Measurements from ENCODE around the gene CRELD1.

CRELD1 gene

GRCh38 chr3:9965200-9965875, 31.7 kb downstream of the CRELD1 start:
- Histone ChIP-seq H2BK120ac (ENCODE audit: low read depth, low read length) (no peak overlapping the region), H3K27me3 (ENCODE audit: control insufficient read depth in 3 of 3, insufficient read depth in 3 of 3, low read depth in 1 of 3, low read length in 3 of 3) (no peaks in the 10 kb centered on the region), H2BK5ac (ENCODE audit: low read length) (no peak overlapping the region), H3K4me3 (ENCODE audit: low read length in 2 of 2) (no peak overlapping the region), H3K27ac (replicated peaks; ENCODE audit: low read length) (no peak overlapping the region), H3K4me1 (ENCODE audit: control insufficient read depth in 2 of 2, insufficient read depth in 1 of 2, low read depth in 1 of 2, low read length in 2 of 2) (no peaks in the 10 kb centered on the region), H2AFZ (ENCODE audit: low read length) (no peak overlapping the region), H3K9ac (ENCODE audit: low read depth, low read length, poor library complexity) (no peak overlapping the region), H3K4me2 (ENCODE audit: insufficient read depth, low read length, poor library complexity, severe bottlenecking) (no peak overlapping the region), H2BK15ac (ENCODE audit: low read length) (no peak overlapping the region), H4K8ac (ENCODE audit: low read depth, low read length) (no peak overlapping the region), H4K91ac (ENCODE audit: low read depth, low read length, poor library complexity) (no peak overlapping the region), H3K36me3 (replicated peaks in 1 of 2; ENCODE audit: control insufficient read depth in 2 of 2, insufficient read depth in 2 of 2, low read length in 2 of 2) (peaks cover 9 to 54% of the 10 kb centered on the region in 2 donors), H3K79me1 (ENCODE audit: low read depth, low read length) (peaks cover 2% of the 10 kb centered on the region), H3K14ac (ENCODE audit: low read length) (no peak overlapping the region), H2BK12ac (ENCODE audit: low read length) (no peak overlapping the region), H3K18ac (ENCODE audit: low read length) (no peak overlapping the region), H3K9me3 (replicated peaks in 1 of 2; ENCODE audit: control insufficient read depth in 2 of 2, insufficient read depth in 1 of 2, low read depth in 1 of 2, low read length in 2 of 2) (no peaks in the 10 kb centered on the region), H3K4ac (ENCODE audit: low read length) (no peak overlapping the region), H2AK5ac (ENCODE audit: low read depth, low read length) (no peak overlapping the region), H3K23ac (ENCODE audit: low read depth, low read length, poor library complexity) (no peak overlapping the region)
- no peak for DNase-seq (ENCODE audit: low spot score)
- no CpG with 5 or more reads among the region's 6 CpGs for WGBS, 2 donors (ENCODE audit: extremely low coverage in 2 of 2, insufficient read length in 2 of 2, insufficient replicate concordance in 1 of 2)

- peaks cover 17 to 67% of the 10 kb centered on the region in 2 donors for H3K36me3 ChIP-seq (replicated peaks in 1 of 2; ENCODE audit: control insufficient read depth in 2 of 2, insufficient read depth in 2 of 2, low read length in 2 of 2)
- no peaks in the 10 kb centered on the region for H3K27me3 ChIP-seq (ENCODE audit: control insufficient read depth in 3 of 3, insufficient read depth in 3 of 3, low read depth in 1 of 3, low read length in 3 of 3)
- peaks cover 2% of the 10 kb centered on the region for H3K79me1 ChIP-seq (ENCODE audit: low read depth, low read length)
- no peak overlapping the region for H2BK5ac ChIP-seq (ENCODE audit: low read length)
- no peak overlapping the region for H4K8ac ChIP-seq (ENCODE audit: low read depth, low read length)
- no peak overlapping the region for H3K18ac ChIP-seq (ENCODE audit: low read length)
- no peak overlapping the region for H3K4me2 ChIP-seq (ENCODE audit: insufficient read depth, low read length, poor library complexity, severe bottlenecking)
- WGBS, 2 donors (ENCODE audit: extremely low coverage in 2 of 2, insufficient read length in 2 of 2, insufficient replicate concordance in 1 of 2): no CpG with 5 or more reads among the region's 2 CpGs
- H3K4ac ChIP-seq (ENCODE audit: low read length): no peak overlapping the region
- DNase-seq (ENCODE audit: low spot score): no peak
- no peak overlapping the region for H3K4me3 ChIP-seq (ENCODE audit: low read length in 2 of 2)
- H3K23ac ChIP-seq (ENCODE audit: low read depth, low read length, poor library complexity): no peak overlapping the region
- H2BK120ac ChIP-seq (ENCODE audit: low read depth, low read length): no peak overlapping the region
- no peaks in the 10 kb centered on the region for H3K9me3 ChIP-seq (replicated peaks in 1 of 2; ENCODE audit: control insufficient read depth in 2 of 2, insufficient read depth in 1 of 2, low read depth in 1 of 2, low read length in 2 of 2)
- H3K27ac ChIP-seq (replicated peaks; ENCODE audit: low read length): no peak overlapping the region
- H3K14ac ChIP-seq (ENCODE audit: low read length): no peak overlapping the region
- H4K91ac ChIP-seq (ENCODE audit: low read depth, low read length, poor library complexity): no peak overlapping the region
- no peak overlapping the region for H2BK12ac ChIP-seq (ENCODE audit: low read length)
- H3K4me1 ChIP-seq (ENCODE audit: control insufficient read depth in 2 of 2, insufficient read depth in 1 of 2, low read depth in 1 of 2, low read length in 2 of 2): no peaks in the 10 kb centered on the region
- H3K9ac ChIP-seq (ENCODE audit: low read depth, low read length, poor library complexity): no peak overlapping the region
- H2AK5ac ChIP-seq (ENCODE audit: low read depth, low read length): no peak overlapping the region
- no peak overlapping the region for H2BK15ac ChIP-seq (ENCODE audit: low read length)
- H2AFZ ChIP-seq (ENCODE audit: low read length): no peak overlapping the region
Observed at GRCh38 chr3:9966841-9967240, 33.2 kb downstream of the CRELD1 start.

- Histone ChIP-seq H4K8ac (ENCODE audit: low read depth, low read length) (no peak overlapping the region), H2BK12ac (ENCODE audit: low read length) (no peak overlapping the region), H3K4me2 (ENCODE audit: insufficient read depth, low read length, poor library complexity, severe bottlenecking) (no peak overlapping the region), H2AFZ (ENCODE audit: low read length) (no peak overlapping the region), H3K4me3 (ENCODE audit: low read length in 2 of 2) (no peak overlapping the region), H3K36me3 (replicated peaks in 1 of 2; ENCODE audit: control insufficient read depth in 2 of 2, insufficient read depth in 2 of 2, low read length in 2 of 2) (peaks cover 18 to 74% of the 10 kb centered on the region in 2 donors), H3K9me3 (replicated peaks in 1 of 2; ENCODE audit: control insufficient read depth in 2 of 2, insufficient read depth in 1 of 2, low read depth in 1 of 2, low read length in 2 of 2) (no peaks in the 10 kb centered on the region), H3K79me1 (ENCODE audit: low read depth, low read length) (peaks cover 2% of the 10 kb centered on the region), H3K9ac (ENCODE audit: low read depth, low read length, poor library complexity) (no peak overlapping the region), H2BK15ac (ENCODE audit: low read length) (no peak overlapping the region), H4K91ac (ENCODE audit: low read depth, low read length, poor library complexity) (no peak overlapping the region), H2BK120ac (ENCODE audit: low read depth, low read length) (no peak overlapping the region), H3K18ac (ENCODE audit: low read length) (no peak overlapping the region), H3K27ac (replicated peaks; ENCODE audit: low read length) (no peak overlapping the region), H3K14ac (ENCODE audit: low read length) (no peak overlapping the region), H3K27me3 (ENCODE audit: control insufficient read depth in 3 of 3, insufficient read depth in 3 of 3, low read depth in 1 of 3, low read length in 3 of 3) (no peaks in the 10 kb centered on the region), H3K23ac (ENCODE audit: low read depth, low read length, poor library complexity) (no peak overlapping the region), H2BK5ac (ENCODE audit: low read length) (no peak overlapping the region), H2AK5ac (ENCODE audit: low read depth, low read length) (no peak overlapping the region), H3K4ac (ENCODE audit: low read length) (no peak overlapping the region), H3K4me1 (ENCODE audit: control insufficient read depth in 2 of 2, insufficient read depth in 1 of 2, low read depth in 1 of 2, low read length in 2 of 2) (no peaks in the 10 kb centered on the region)
- WGBS, 2 donors (ENCODE audit: extremely low coverage in 2 of 2, insufficient read length in 2 of 2, insufficient replicate concordance in 1 of 2): no CpG with 5 or more reads among the region's 4 CpGs
- DNase-seq (ENCODE audit: low spot score): no peak
Observed at GRCh38 chr3:9969632-9970019, 36.0 kb downstream of the CRELD1 start.

- no peaks in the 10 kb centered on the region for H3K4me1 ChIP-seq (ENCODE audit: control insufficient read depth in 2 of 2, insufficient read depth in 1 of 2, low read depth in 1 of 2, low read length in 2 of 2)
- no peak overlapping the region for H3K4me2 ChIP-seq (ENCODE audit: insufficient read depth, low read length, poor library complexity, severe bottlenecking)
- WGBS, 2 donors (ENCODE audit: extremely low coverage in 2 of 2, insufficient read length in 2 of 2, insufficient replicate concordance in 1 of 2): no CpG with 5 or more reads among the region's 3 CpGs
- H3K9me3 ChIP-seq (replicated peaks in 1 of 2; ENCODE audit: control insufficient read depth in 2 of 2, insufficient read depth in 1 of 2, low read depth in 1 of 2, low read length in 2 of 2): no peaks in the 10 kb centered on the region
- no peak overlapping the region for H2BK5ac ChIP-seq (ENCODE audit: low read length)
- H3K27me3 ChIP-seq (ENCODE audit: control insufficient read depth in 3 of 3, insufficient read depth in 3 of 3, low read depth in 1 of 3, low read length in 3 of 3): no peaks in the 10 kb centered on the region
- H4K8ac ChIP-seq (ENCODE audit: low read depth, low read length): no peak overlapping the region
- no peak overlapping the region for H3K4me3 ChIP-seq (ENCODE audit: low read length in 2 of 2)
- H3K27ac ChIP-seq (replicated peaks; ENCODE audit: low read length): no peak overlapping the region
- H2AK5ac ChIP-seq (ENCODE audit: low read depth, low read length): no peak overlapping the region
- no peak overlapping the region for H3K18ac ChIP-seq (ENCODE audit: low read length)
- no peak overlapping the region for H3K23ac ChIP-seq (ENCODE audit: low read depth, low read length, poor library complexity)
- H4K91ac ChIP-seq (ENCODE audit: low read depth, low read length, poor library complexity): no peak overlapping the region
- peaks cover 2% of the 10 kb centered on the region for H3K79me1 ChIP-seq (ENCODE audit: low read depth, low read length)
- no peak for DNase-seq (ENCODE audit: low spot score)
- H3K14ac ChIP-seq (ENCODE audit: low read length): no peak overlapping the region
- no peak overlapping the region for H2AFZ ChIP-seq (ENCODE audit: low read length)
- no peak overlapping the region for H2BK120ac ChIP-seq (ENCODE audit: low read depth, low read length)
- peaks cover 18 to 77% of the 10 kb centered on the region in 2 donors for H3K36me3 ChIP-seq (replicated peaks in 1 of 2; ENCODE audit: control insufficient read depth in 2 of 2, insufficient read depth in 2 of 2, low read length in 2 of 2)
- no peak overlapping the region for H2BK12ac ChIP-seq (ENCODE audit: low read length)
- no peak overlapping the region for H3K4ac ChIP-seq (ENCODE audit: low read length)
- no peak overlapping the region for H2BK15ac ChIP-seq (ENCODE audit: low read length)
- H3K9ac ChIP-seq (ENCODE audit: low read depth, low read length, poor library complexity): no peak overlapping the region
Observed at GRCh38 chr3:9970020-9970652, 36.5 kb downstream of the CRELD1 start.

Data from neuronal stem cell (in vitro differentiated cells).